AG04450 (cell line): Measurements from ENCODE around the gene WWOX. TPM values are rescaled to one million over a fixed set of nuclear protein-coding genes. Genes with fewer than 3 reads are reported as not detected.

ENCODE experiments used
- CTCF ChIA-PET: fragments of 300-600, 350-600 bp; formaldehyde crosslinking; extraction: SDS; loops from one replicate; lab custom pipeline; 2022; ENCODE audit warnings: antibody characterized with exemption, inconsistent platforms; lab: Charles Lee
- POLR2A ChIA-PET: fragments of 350-600 bp; formaldehyde crosslinking; extraction: SDS; loops from one replicate; lab custom pipeline; 2021; ENCODE audit warnings: antibody characterized with exemption, inconsistent platforms; lab: Yijun Ruan, JAX
- DNase-seq: peaks from one replicate; pipeline ENCODE4 v3.0.0-alpha.2; 2011; ENCODE audit warnings: low read depth, low spot score
- H3K27ac ChIP-seq: one replicate; pipeline ENCODE4 v1.5.1; 2012; ENCODE audit warnings: low read depth, low read length, control low read depth
- H3K27me3 ChIP-seq: one replicate; pipeline ENCODE4 v1.6.0; 2012; ENCODE audit warnings: low read length; ENCODE audit not compliant: control insufficient read depth, insufficient read depth
- H3K4me3 ChIP-seq: 2 replicates; pipeline ENCODE4 v1.5.1; 2011; ENCODE audit warnings: mild to moderate bottlenecking, low read depth, low read length, control low read depth
- H3K9me3 ChIP-seq: 2 replicates; pipeline ENCODE4 v1.5.1; 2012; ENCODE audit warnings: low read length; ENCODE audit not compliant: control insufficient read depth, insufficient read depth
- polyA plus RNA-seq: library from polyadenylated mRNA; depleted of rRNA; stranded (reverse); fragments of >200 nt; gene quantifications from 2 replicates; pipeline ENCODE4 v1.2.3, GENCODE V29; 2011
- TF ChIP-seq, protein P1 (sequence below): IDR thresholded peaks from 2 replicates; pipeline ENCODE4 v1.5.1; 2011; ENCODE audit warnings: low read depth, low read length, control low read depth, inconsistent platforms

The WWOX gene
- polyA plus RNA-seq, 1 experiment: 2.1 TPM

DNA sequence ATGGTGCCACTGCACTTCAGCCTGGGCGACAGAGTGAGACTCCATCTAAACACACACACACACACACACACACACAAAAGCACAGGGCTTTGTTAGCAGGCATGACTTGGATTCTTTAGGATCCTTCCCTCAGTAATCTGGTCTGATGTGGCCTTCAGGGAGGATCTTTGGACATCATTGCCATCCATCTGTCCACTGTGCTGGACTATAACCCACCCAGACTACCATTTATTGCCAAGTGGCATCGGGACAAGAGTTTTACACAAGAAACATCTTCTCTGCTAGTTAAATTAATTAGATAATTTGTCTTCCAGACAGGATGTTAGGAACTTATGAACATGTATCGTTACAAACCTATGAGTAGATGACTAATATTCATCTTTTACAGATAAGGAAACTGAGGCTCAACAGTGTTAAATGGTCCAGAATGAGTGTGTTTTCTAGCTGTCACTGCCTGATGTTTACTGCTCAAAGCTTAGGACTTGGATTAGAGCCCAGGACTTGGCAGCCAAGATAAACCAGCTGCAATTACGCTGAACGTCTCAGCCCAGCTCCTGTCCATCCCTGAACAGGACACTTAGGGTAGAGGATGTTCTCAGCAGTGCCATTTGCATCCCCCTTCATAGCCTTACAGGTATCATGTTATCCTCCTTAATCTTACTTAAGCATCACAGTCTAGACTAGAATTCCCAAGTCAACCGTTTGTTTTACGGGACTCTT, 285.8 kb downstream of the WWOX start:
- no peak for DNase-seq
- CTCF ChIA-PET: no interaction called here

DNA sequence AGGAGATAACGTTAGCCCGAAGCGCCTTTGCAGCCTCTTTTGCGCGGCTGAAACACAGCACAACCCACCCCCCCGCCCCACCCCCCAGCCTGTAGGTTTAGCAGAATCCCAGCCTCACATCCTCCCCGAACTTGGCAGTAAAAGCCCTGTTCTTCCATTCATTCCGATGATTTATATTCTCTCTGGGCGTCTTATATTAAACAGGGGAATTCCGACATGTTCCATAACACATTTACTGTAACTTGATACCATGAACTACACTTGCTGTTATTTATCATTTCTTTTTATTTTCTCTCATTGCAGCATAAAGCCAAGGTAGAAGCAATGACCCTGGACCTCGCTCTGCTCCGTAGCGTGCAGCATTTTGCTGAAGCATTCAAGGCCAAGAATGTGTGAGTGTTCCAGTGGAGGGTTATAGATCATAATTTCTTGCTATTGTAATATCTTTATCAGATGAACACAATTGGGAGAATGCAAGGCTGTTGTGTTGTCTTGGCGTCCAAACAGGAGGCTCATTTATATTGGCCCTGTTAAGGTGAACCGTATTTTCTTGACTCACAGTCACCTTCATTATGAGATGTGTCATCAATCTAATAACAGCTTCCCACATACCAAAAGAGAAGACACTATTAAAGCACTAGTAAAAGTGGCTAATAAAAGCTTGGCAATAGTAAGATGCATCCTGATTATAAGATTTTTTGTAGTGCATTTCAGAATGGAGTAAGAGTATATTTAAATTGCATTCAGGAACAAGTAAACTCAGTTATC, 287.3 kb downstream of the WWOX start:
- Histone ChIP-seq H3K9me3 (peaks cover 42% of the 10 kb centered on the region), H3K27ac (no peak overlapping the region), H3K4me3 (no peak overlapping the region), H3K27me3 (no peaks in the 10 kb centered on the region)
- POLR2A ChIA-PET: no interaction called here
- TF ChIP-seq, protein P1, sequence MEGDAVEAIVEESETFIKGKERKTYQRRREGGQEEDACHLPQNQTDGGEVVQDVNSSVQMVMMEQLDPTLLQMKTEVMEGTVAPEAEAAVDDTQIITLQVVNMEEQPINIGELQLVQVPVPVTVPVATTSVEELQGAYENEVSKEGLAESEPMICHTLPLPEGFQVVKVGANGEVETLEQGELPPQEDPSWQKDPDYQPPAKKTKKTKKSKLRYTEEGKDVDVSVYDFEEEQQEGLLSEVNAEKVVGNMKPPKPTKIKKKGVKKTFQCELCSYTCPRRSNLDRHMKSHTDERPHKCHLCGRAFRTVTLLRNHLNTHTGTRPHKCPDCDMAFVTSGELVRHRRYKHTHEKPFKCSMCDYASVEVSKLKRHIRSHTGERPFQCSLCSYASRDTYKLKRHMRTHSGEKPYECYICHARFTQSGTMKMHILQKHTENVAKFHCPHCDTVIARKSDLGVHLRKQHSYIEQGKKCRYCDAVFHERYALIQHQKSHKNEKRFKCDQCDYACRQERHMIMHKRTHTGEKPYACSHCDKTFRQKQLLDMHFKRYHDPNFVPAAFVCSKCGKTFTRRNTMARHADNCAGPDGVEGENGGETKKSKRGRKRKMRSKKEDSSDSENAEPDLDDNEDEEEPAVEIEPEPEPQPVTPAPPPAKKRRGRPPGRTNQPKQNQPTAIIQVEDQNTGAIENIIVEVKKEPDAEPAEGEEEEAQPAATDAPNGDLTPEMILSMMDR: no peak
- DNase-seq: no peak
- CTCF ChIA-PET: no interaction called here

More for the DNA sequence above, 285.8 kb downstream of the WWOX start:
- Histone ChIP-seq H3K27me3 (no peaks in the 10 kb centered on the region), H3K27ac (no peak overlapping the region), H3K9me3 (peaks cover 45% of the 10 kb centered on the region), H3K4me3 (no peak overlapping the region)
- POLR2A ChIA-PET: no interaction called here
- TF ChIP-seq, protein P1: no peak

DNA sequence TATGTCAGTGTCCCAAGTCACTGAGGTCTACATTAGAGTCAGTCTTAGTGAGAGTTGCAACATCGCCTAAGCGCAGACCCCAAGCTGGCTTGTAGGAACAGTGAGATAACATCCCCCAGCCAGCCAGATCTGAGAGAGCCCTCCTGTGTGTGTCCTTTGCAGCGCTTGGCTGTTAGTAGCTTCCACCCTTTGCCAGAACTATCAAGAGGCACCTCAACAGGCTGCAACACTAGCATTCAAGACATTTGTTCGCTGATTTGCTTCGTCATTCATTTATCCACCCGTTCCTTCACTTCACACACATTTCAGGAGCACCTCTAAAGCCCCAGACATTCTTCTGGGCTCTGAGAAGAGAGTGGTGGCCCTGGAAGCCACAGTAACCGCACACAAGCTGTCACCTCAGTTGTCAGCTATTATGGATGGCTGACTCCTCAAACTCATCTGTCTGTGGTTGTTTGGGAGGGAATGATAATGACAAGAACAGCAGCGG, 289.6 kb downstream of the WWOX start:
- Histone ChIP-seq H3K27ac (no peak overlapping the region), H3K27me3 (no peaks in the 10 kb centered on the region), H3K4me3 (no peak overlapping the region), H3K9me3 (peaks cover 39% of the 10 kb centered on the region)
- TF ChIP-seq, protein P1: no peak
- ChIA-PET CTCF (no interaction called here), POLR2A (no interaction called here)
- DNase-seq: no peak

DNA sequence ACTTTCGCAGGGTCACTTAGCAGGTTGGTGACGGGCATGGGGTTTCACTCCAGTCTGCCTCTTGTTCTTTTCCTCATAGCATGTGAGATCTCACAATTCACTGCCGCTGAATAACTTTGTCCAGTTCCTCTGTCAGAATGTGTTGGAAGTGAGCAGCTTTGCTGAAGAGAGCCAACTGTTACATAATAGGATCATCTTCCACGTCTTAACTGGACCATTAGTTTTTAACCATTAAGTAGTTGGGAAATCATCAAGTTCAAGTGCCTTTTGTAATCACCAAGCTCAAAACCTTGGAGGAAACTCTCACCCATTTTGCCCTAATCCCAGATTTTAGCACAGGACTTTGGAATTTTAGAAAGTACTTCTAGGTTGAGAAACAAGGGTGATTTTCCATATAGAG, 290.6 kb downstream of the WWOX start:
- H3K27ac ChIP-seq: no peak overlapping the region
- no peaks in the 10 kb centered on the region for H3K27me3 ChIP-seq
- DNase-seq: no peak
- ChIA-PET CTCF (no interaction called here), POLR2A (no interaction called here)
- H3K9me3 ChIP-seq: peaks cover 32% of the 10 kb centered on the region
- TF ChIP-seq, protein P1: no peak
- H3K4me3 ChIP-seq: no peak overlapping the region
